ENCODE data around the gene PGAM1. TPM values are rescaled to one million over a fixed set of nuclear protein-coding genes. Genes with fewer than 3 reads are reported as not detected.
"Not testable (repeated sequence)": the region's sequence is repeated elsewhere in the genome, so short reads cannot be mapped to it uniquely, and the experiment has no call there.

The PGAM1 gene
- total RNA-seq, result 270 TPM

- DNase-seq (ENCODE audit: low spot score), result peak; percentile 96
These were observed at the start of gene PGAM1 for GRCh38 chr10:97425964-97426775. Gene PGAM1 (plus strand): TSS chr10:97426191. CDS start chr10:97426308, 117 bp downstream.

DNA sequence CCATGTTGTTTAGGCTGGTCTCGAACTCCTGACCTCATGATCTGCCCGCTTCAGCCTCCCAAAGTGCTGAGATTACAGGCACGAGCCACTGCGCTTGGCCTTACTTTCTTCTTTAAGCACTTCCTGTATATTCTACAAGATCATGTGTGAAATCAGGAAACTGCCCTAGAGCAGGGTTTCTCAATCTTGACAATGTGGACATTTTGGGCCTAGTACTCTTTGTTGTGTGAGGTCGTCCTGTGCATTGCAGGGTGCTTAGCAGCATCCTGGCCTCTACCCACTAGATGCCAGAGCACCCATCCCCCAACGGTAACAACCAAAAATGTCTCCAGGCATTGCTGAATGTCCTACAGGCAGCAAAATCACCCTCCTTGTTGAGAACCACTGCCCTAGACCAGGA, 49.6 kb upstream of the PGAM1 start:
- DNase-seq (ENCODE audit: low spot score), result no peak

- no peak for DNase-seq (ENCODE audit: low spot score)
These were observed 46.8 kb upstream of the PGAM1 start for GRCh38 chr10:97378933-97379921.

GRCh38 chr10:97380516-97380915, 45.5 kb upstream of the PGAM1 start:
- DNase-seq (ENCODE audit: low spot score), result no peak

GRCh38 chr10:97381626-97382025, 44.4 kb upstream of the PGAM1 start:
- no peak for DNase-seq (ENCODE audit: low spot score)

DNA sequence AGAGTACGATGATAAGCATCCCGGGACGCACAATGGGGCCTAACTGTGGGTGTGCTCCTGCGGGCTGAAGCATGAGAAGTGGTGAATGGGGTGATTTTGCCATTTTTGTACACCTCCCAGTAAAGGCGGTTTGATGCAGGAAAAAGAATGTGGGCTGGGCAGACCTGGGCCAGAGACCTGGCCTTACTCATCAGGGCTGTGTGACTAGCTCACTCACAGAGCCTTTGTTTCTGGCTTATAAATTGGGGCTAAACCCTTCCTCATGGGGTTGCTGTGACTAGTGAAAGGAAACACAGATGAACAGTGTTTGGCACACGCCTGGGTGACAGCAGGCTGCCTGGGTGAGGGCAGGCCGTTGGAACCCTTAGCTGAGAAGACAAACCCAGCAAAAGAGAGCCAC, 42.8 kb upstream of the PGAM1 start:
- DNase-seq (ENCODE audit: low spot score), result no peak

- DNase-seq (ENCODE audit: low spot score), result no peak
These were observed 41.8 kb upstream of the PGAM1 start for GRCh38 chr10:97384156-97384555.

DNA sequence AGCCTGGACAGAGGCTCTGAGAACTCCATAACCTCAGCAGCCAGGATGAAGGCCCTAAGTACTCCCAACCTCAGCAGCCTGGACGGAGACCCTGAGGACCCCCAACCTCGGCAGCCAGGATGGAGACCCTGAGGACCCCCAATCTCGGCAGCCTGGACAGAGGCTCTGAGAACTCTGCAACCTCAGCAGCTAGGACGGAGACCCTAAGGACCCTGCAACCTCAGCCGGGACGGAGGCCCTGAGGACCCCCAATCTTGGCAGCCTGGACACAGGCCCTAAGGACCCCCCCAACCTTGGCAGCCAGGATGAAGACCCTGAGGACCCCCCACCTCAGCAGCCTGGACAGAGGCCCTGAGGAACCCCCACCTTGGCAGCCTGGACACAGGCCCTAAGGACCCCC, 41.4 kb upstream of the PGAM1 start:
- no peak for DNase-seq (ENCODE audit: low spot score)

- no peak for DNase-seq (ENCODE audit: low spot score)
These were observed 40.4 kb upstream of the PGAM1 start for GRCh38 chr10:97385565-97385964.

- DNase-seq (ENCODE audit: low spot score), result no peak
These were observed 37.8 kb upstream of the PGAM1 start for GRCh38 chr10:97388152-97388551.

- DNase-seq (ENCODE audit: low spot score), result no peak
These were observed 35.9 kb upstream of the PGAM1 start for GRCh38 chr10:97390091-97390490.

- no peak for DNase-seq (ENCODE audit: low spot score)
These were observed 32.9 kb upstream of the PGAM1 start for GRCh38 chr10:97393034-97393573.

GRCh38 chr10:97396056-97396455, 29.9 kb upstream of the PGAM1 start:
- DNase-seq (ENCODE audit: low spot score), result no peak

DNA sequence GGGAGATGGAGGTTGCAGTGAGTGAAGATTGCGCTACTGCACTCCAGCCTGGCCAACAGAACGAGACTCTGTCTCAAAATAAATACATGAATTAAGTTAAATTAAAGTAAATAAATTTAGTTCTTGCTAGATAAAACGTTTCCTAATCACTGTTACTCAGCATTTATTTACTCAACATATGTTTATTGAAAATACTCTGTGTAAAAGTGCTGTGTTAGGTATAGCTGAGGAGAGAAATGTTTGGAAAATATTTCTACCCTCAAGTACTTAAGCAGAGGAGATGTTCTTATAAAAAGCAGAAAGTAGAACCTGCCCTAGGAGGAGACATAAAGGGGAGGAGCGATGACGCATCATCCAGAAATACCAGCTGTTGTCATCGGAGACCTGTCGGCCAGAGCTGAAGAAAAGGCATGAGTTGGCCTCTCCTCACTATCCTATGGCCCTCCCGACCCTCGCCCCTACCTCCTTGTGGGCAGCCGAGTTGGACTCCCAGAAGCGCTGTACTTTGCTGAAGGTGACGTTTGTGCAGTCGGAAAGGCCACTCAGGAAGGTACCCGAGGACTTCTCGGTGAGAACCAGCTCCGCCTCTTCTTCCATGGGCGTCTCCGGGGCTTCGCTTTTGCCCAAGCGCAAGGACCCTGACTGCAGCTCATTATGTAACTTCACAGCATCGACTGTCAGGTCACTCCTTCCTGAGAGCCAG, 26.0 kb upstream of the PGAM1 start:
- peak; percentile 43 for DNase-seq (ENCODE audit: low spot score)

- peak; percentile 95 for DNase-seq (ENCODE audit: low spot score)
These were observed 25.1 kb upstream of the PGAM1 start, which contains the start of gene RRP12 for GRCh38 chr10:97400665-97401454. Gene RRP12 (minus strand): TSS chr10:97401340. CDS start chr10:97401231, 109 bp downstream.

- no peak for DNase-seq (ENCODE audit: low spot score)
These were observed 24.5 kb upstream of the PGAM1 start for GRCh38 chr10:97401455-97401919.

DNA sequence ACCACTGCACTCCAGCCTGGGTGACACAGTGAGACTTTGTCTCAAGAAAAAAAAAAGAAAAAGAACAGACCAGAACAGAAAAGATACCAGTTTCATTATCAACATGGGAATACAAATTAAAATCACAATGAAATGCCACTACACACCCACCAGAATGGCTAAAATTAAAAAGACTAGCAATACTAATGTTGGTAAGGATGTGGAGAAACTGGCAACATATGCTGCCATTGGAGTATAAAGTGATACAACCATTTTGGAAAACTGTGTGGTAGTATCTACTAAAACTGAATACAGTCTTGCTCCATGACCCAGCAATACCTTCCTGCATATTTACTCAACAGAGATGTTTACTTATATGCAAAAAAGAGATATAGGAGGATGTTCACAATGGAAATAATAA, 21.9 kb upstream of the PGAM1 start:
- DNase-seq (ENCODE audit: low spot score), result no peak

DNA sequence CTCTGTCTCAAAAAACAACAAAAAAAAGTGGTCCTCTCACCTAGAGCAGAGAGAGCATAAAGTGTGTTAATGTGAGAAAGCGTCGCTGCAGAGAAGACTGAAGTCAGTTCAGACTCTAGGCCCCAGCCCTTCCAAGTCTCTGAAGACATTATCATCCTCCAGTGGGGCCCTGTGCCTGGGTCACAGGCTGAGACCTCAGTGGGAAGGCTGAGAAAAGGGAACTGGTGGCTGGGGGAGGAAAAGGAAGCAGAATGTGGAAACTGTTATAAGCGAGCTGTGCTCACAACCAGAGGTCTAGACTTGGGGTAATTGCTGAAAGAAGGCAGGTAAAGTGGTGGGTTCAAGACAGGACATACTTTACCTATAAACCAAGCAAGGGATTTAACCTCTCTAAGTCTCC, 19.9 kb upstream of the PGAM1 start:
- no peak for DNase-seq (ENCODE audit: low spot score)

- not testable (repeated sequence) for DNase-seq (ENCODE audit: low spot score)
These were observed 19.5 kb upstream of the PGAM1 start for GRCh38 chr10:97406483-97406882.

GRCh38 chr10:97407211-97407951, 18.6 kb upstream of the PGAM1 start:
- DNase-seq (ENCODE audit: low spot score), result peak; percentile 56

All from mucosa of gallbladder (tissue), 1 donor.